ENCODE data around the gene WNT9B.

WNT9B gene, protein sequence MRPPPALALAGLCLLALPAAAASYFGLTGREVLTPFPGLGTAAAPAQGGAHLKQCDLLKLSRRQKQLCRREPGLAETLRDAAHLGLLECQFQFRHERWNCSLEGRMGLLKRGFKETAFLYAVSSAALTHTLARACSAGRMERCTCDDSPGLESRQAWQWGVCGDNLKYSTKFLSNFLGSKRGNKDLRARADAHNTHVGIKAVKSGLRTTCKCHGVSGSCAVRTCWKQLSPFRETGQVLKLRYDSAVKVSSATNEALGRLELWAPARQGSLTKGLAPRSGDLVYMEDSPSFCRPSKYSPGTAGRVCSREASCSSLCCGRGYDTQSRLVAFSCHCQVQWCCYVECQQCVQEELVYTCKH

DNA sequence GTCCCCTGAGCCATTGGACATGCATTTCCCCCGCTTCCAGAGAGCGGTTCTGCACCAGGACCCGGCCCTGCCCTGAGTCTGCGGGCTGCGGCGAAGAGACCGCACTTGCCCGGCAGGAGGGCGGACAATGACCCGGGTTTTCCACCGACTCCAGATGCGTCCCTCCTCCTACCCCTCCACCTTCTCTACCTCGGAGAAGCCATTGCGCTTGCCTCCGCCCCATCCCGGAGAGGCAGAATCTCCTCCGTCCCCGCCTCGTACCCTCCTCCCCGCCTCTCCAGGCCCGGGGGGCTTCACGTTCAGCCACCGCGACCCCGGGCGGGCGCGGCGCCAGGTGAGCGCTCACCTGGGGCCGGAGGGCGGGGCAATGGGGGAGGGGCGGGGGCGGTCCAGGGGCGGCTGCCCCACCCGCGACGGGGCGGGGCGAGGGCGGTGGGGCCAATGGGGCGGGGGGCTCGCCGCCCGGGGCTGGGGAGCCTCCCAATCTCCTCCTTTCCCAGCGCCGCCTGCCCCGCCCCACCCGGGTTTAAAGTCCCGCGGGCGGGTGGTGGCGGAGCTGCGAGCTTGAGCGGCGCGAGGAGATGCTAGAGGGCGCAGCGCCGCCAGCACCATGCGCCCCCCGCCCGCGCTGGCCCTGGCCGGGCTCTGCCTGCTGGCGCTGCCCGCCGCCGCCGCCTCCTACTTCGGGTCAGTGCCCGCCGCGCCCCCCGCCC is at the start of gene WNT9B:
Gene WNT9B, plus strand, starts transcription at position 555 of the 713 bp plus-strand sequence. Its CDS starts 56 bp downstream, at position 611.
- no peak for DNase-seq (ENCODE audit: low spot score)

DNA sequence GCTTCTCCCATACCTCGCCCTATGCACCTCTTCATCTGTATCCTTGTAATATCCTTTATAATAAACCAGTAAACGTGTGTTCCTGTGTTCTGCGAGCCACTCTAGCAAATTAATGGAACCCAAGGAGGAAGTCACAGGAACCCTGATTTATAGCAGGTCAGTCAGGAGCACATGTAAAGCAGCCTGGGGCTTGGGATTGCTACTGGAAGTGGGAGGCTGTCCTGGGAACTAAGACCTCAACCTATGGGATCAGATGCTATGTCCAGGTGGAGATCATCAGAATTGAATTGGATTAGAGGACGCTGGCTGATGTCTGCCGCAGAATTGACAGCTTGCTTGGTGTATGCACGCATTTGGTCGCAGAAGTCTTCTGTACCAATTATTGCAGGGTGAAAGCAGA is 48.6 kb upstream of the WNT9B start:
- DNase-seq (ENCODE audit: low spot score) = no peak

DNA sequence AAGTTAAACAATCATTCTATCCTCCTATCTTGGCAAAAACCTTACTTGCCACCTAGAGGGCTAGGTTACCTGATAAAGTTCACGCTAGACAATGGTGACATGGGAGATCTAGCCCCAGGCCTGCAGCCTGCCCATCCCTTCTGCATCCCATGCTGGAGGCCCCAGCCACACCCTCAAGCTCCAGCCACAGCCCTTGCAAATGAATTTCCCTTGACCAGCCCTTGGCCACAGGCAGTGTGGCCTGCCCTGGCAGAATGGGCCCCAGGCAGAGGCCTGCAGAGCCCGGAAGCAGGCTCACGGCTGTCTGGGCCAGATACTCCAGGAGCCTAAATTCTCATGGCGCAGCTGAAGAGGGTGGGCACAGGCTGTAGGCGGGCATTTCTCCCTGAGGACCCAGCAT is 47.8 kb upstream of the WNT9B start:
- no peak for DNase-seq (ENCODE audit: low spot score)

DNA sequence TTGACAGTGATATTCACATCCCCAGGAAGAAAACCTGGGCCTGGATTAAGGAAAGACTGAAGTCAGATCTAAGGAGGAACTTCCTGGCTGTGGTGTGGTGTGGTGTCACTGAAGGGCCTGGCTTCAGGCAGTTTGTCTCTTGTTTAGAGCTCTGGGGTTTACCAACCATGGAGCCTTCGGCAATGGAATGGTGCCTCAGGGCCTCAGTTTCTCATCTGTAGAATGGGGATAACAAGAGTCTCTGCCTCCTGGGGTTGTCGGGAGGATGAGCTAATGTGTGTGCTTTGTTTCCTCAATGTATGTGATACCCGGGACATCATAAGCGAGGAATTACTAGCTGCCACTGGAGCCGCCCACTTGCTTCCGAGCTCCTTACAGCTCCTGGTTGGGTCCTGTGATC is 45.6 kb upstream of the WNT9B start:
- no peak for DNase-seq (ENCODE audit: low spot score)

DNA sequence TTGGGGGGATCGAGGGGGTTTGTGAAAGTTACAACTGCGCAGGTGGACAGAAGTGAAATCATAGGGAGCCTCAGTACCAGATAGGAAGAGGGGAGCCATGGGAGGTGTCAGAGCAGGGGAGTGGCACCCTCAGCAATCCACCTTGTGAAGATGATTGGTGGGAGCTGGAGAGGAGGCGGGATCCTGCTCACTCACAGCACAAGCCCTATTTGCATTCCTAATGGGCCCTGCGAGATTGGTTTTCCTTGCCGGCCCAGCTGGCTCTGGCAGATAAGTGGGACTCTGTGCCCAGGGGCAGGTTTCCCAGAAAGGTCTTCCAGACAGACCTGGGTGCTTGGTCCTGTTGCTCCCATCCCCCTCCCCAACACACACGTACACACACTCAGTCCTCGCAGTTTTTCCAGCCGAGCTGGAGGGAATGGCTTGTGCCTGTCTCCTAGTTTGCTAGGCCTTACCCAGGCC is 42.2 kb upstream of the WNT9B start:
- DNase-seq (ENCODE audit: low spot score) = no peak

DNA sequence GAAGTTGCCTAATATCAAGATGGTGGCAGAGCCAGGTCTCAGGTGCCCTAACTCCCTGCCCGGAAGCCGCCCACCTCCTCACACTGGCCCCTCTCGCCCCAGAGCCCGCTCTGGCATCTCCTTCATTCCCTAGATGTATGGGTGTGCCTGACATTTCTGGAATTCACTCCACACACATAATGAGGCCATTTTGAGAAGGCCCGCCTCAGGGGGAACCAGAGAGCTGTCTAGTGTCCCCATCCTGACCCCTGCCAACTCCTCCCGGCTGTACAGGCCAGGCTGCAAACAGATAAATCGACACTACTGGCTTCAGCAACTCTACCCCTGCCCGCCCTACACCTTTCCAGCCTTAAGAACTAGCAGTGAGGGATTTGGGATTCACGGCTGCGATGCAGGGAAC is 40.5 kb upstream of the WNT9B start:
- no peak for DNase-seq (ENCODE audit: low spot score)

DNA sequence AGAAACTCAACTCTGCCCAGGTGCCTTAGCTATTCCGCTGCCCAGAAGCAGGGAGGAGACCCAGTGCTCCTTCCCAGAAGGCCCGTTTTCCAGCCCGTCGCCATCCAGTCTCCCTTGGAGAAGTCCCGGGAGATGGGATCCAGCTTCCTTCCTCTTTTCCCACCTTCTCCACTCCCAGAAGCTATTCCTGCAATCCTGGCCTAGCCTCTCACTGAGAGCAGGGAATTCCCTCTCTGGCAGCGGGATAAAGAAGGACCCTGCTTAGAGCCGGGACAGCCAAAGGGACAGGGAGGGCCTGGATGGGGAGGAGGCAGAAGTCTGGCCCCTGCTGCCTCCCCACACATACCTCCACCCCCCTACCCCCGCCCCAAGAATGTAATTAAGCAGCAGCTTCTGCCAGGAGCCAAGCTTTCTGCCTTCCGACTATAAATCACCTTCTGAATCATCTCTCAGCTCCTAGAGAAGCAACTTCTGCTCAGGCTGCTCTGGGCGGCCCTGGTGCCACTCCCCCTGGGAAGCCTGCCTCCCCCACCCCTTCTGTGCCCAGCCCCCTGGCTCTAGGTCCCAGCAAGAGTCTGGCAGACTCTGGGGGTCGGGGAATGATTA is 39.3 kb upstream of the WNT9B start:
- no peak for DNase-seq (ENCODE audit: low spot score)

DNA sequence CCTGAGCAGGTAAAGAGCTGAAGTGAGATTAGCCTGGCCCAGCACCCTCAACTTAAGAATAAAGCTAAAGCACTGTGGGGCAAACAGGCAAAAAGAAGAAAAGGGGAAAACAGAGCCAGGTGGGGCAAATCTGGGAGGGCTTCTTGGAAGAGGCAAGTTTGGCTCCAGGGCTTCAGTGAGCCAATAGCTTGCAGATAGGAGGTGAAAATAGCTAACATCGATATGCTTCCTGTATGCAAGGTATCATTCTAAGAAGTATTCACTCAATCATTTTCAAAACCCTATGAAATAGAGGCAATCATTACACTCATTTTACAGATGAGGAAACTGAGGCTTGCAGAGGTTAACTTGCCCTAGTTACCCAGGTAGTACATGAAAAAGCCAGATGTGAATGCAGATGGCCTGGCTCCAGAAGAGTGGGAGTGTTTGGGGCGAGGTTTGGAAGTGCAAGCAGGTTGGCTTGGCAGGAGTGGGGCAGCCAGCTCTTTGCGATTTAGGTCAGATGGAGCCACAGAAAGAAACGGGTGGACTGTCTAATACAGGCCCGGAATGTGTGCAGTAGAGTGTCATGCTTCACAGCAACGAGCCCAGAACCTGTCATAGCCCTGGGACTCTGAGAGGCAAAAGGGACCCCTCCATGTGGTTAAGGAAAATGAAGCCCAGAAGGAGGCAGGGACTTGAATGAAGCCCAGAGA is 38.6 kb upstream of the WNT9B start:
- no peak for DNase-seq (ENCODE audit: low spot score)

DNA sequence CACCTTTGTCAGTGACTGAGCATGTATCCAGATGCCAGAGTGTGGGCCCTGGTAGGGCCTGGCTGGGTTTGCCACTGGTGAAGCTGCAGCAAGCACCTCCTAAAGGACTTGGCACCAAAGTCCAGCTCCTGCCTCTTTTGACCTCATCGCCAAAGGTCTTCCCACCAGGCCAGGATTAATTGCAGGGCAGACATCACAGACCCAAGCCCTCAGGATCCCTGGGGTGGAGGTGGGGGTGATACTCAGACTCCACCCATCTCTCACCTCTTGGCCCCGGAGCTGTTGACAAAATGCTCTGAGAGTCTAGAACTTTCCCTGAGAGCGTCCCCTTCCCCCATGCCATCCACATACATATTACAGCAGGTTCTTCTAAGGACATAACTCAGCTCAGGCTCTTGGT is 37.5 kb upstream of the WNT9B start:
- DNase-seq (ENCODE audit: low spot score) = no peak

DNA sequence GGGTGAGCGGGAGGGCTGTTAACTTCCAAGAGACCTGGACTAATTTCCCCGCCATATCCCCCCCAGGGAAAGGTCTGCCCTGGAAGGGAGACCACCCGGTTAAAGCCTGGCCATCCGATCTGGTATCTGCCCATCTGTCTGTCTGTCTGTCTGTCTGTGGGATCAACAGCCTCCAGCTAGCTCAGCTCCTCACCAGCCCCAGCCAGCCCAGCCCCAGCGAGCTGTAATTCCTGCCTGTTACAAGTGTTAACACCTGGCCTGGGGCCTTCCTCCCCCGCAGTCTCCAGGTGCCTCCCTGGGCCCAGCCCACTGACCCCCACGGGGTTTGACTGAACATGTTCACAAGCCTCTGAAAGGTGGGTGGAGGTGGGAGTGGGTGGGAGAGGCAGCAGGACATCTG is 36.9 kb upstream of the WNT9B start:
- DNase-seq (ENCODE audit: low spot score) = no peak

DNA sequence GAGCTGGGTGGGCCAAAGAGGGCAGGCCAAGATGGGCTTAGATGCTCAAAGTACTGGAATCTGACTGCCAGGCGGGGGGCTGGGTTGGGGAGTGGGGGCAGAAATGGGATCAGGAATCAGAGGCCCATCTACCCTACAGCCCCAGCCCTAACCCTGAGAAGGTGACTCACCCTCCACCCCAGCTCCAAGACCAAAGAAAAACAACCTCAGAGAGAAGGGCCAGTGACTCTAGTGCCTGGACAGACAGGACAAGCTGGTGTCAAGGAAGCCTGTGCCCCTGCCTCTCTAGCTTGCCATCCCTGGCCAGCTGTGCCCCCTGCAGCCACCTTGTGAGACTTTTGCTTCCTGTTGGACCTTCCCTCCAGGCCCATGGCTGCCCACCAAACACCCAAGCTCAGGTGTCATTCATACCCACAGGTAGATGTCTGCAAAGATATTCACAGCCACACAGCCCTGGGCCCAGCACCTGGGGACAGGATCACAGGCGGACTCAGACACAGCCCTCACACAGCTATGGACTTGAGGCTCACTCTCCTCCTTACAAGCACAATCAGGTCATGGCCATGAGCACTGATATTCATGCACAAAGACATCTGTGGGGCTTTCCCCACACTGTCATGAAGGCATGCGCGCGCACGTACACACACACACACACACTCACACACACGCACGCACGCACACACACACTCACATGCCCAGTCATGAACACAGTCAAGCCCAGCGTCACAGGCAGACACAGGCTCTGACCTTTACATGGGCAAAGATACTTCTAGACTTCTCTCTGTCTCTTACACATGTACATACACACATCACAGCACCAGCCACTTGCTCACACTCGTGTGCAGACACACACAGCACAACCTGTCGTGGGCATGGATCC is 35.7 kb upstream of the WNT9B start:
- DNase-seq (ENCODE audit: low spot score) = no peak

DNA sequence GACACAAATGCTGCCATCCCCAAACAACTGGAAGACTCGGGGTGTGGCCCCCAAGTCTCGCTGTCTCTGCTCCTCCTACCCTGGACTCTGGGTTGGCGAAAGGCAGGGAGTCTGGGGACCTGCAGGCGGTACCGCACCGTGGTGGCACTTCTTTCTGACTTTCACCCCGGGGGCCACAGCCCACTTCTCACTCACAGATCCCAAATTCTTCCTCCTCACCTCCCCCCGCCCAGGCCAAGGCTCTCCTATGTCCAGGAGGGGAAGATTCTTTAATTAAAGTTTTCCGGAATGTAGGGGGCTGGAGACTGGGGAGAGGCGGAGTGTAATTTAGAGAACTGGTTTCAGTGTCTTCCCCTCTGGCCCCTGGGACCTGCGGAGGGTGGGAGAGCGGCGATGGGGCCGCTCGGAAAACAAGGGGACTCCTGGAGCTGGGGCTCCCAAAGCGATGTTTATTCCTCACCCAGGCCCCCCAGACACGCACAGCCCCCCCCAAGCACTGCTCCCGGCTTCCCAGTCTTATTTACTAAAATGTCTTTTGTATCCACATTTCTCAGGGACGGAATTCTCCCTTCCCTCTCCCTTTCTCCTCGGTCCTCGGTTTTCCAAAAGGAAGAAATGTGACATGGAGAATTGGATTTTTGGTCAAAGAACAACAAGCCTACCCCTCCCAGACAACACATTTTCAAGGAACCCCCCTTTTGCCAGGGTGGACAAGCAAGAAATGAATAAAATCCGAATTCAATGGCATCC is 34.1 kb upstream of the WNT9B start:
- DNase-seq (ENCODE audit: low spot score) = no peak

DNA sequence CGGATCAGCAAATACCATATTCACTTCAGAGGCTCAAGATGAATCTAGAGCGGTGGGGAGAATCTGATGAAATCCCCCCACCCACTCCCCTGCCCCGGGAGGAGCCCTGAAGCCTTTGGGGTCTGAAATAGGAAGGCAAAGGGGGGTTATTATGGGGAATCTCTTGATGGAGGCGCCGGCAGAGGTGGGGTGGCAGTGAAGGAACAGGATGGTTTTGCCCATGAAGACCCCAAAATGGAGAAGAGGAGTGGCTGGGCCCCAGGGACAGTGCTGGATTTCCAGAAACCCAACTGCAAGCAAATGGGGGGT is 33.5 kb upstream of the WNT9B start:
- no peak for DNase-seq (ENCODE audit: low spot score)

DNA sequence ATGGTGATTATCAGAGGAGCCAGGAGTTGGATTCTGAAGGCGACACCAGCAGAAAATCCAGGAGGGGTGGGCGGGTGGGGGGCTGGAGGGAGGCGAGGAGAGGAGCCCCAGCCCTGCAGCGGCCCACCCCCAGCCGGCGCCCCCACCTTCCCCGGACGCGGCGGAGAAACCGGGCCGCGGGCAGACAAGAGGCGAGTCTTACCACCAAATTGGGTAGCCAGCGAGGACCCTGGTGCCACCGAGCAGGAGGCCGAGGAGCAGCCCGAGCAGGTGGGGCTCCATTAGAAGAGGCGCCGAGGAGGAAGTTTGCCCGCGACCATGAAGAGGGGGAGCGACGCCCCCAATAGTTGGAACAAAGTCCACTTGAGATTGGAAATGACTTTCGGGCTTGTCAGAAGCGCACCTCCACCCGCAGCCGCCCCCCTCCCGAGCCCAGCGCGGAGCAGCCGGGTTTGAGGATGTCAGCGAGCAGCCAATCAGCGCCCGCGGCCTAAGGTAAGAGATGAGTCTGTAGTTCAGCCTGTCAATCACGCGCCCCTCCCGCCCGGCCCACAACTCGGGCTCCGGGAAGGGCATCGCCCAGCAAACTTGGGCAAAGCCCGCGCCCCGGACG is 33.0 kb upstream of the WNT9B start, which contains the start of gene WNT3:
Gene WNT3, minus strand, starts transcription at position 377 of the 613 bp plus-strand sequence. Its CDS starts 95 bp downstream, at position 282.
- DNase-seq (ENCODE audit: low spot score) = no peak

DNA sequence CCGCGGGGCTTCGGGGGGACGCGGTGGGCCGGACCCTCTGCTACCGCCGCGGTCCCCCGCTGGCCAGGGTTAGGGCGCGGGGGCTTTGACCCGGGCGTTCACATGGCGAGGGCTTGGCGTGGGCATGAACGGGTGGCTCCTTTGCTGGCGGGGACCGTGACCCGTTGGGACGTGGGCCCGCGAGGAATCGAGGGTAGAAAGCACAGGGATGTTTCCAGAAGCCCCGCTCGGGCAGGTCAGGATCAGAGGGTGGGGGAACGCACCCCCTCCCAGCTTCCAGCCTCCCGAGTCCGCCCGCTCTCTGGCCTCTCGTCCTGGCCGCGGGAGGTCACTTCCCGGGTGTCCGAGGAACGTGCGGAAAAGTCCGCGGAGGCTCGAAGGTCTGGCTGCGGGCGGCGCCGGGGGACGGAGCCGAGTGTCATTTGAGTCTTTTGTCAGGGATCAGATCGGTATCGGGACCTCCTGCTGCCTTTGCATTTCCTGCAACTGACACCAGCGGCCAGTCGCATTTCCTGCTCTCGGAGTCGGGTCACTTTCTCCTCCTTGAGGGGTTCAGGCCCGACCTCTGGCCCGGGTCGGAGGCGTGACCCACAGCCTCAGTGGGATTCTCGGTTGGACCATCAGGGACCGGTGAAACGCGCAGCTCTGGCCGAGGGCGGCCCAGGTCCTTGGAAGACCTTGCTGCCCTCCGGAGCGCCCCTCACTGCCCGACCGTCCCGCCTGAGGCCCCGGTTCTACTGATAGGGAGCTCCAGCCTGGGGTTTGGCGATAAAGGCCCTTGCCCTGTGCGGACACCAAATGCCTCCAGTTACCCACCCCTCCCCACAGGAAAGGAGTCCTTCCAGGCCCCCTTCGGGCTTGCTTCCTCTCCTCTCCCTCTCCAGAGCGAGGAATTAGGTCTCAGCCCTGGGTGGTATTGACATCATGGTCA is 32.2 kb upstream of the WNT9B start:
- DNase-seq (ENCODE audit: low spot score) = no peak

DNA sequence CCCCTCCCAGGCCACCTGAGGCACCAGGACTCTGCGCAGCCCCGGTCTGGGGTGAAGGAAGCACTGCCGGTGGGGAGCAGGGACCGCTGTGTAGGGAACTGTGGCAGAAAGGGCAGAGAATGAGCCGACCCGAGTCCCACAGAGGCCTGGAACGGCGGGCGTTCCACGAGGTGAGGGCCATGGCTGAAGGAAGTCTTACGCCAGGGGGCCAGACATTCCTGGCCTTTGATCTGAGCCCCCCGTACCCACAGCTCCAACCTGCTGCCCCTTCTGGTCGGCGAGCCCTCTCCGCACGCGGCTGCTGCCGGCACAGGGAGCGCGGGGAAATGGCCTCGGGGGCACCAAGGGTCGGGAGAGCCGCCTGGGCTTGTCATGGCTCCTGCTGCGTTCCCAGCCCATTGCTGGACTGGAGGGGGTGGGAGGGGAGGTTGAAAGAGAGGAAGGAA is 31.5 kb upstream of the WNT9B start:
- DNase-seq (ENCODE audit: low spot score) = no peak

DNA sequence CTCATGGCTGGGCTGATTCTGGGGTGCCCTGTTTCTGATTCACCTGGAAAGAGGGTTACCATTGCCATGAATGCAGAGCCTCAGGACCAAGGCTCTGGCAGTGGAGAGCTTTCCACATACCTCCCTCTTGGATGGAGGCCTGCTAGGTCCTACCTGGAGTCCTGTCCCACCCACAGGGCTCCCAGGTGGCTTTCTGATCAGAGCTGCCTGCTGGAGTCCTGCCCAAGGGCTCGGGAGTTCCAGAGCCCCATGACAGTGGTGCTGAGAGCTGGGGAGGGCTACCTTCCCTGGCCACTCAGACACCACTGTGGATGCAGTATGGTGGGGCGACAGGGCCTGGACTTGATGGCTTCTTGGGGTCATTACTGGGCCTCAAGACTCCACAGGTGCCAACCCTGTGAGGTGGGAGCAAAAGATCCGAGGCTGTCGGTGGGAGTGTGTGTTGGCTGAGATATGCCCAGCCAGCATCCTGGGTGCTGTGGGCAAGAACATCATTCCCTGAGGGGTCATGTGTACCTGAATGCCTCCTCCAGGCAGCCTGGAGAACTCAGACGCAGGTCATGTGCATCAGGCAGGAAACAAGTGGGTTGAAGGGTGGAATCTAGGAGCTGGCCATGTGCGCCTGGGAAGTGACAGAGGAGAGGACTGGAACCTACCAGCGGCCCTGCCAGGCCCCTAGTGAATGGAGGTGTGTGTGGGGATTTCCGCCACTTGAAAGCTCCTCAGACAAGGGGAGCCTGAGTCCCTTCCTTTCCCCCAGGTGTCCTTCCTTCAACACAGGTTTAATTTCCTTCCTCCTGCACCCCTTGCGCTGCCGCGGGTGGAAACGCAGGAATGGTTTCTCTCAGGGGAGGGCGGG is 30.6 kb upstream of the WNT9B start:
- no peak for DNase-seq (ENCODE audit: low spot score)

Data from hematopoietic multipotent progenitor cell treated with erythropoietin and hydrocortisone succinate and interleukin-3 and kit ligand, for 17 days (in vitro differentiated cells).